ENCODE measurements around the gene CTAGE1. TPM values are rescaled to one million over a fixed set of nuclear protein-coding genes. Genes with fewer than 3 reads are reported as not detected.

The CTAGE1 gene
- total RNA-seq, 1 donor from 2014 or later = not detected

DNA sequence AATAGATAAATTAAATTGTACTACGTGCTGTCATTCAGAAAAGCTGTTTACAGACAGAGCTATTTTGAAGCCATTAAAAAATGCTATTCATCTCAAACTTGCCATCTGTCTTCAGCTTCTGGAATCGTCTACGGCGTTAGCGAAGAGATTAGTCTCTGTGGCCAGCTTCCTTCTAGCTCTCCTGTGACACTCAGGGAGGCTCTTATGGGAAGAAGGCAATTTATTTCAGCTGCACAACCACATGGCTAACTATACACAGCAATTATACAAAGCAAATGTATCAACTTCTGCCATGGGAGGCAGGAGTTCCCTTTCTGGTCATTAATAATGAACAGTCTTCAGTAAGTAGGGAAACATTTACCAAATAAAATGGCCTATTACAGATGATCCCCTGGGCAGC is 6.3 kb downstream of the CTAGE1 start:
- Histone ChIP-seq H3K27me3 (no peaks in the 10 kb centered on the region), H3K9me3 (no peaks in the 10 kb centered on the region), H3K36me3 (no peaks in the 10 kb centered on the region), H3K4me3 (no peak overlapping the region), H3K4me1 (peaks cover 9% of the 10 kb centered on the region), H3K27ac (no peak overlapping the region)
- no peak for TF ChIP-seq CTCF (IDR thresholded peaks at IDR 0.05)
- no peak for ATAC-seq
- intact Hi-C loops (cut with DNase I) = no loop called here
- DNase-seq = no peak

- intact Hi-C loops (cut with DNase I) = no loop called here
- no peak overlapping the region for H3K4me3 ChIP-seq
- H3K4me1 ChIP-seq = peaks cover 9% of the 10 kb centered on the region
- ATAC-seq = no peak
- no peaks in the 10 kb centered on the region for H3K36me3 ChIP-seq
- H3K9me3 ChIP-seq = no peaks in the 10 kb centered on the region
- DNase-seq = no peak
- no peak overlapping the region for H3K27ac ChIP-seq
- no peak for TF ChIP-seq CTCF (IDR thresholded peaks at IDR 0.05)
- H3K27me3 ChIP-seq = no peaks in the 10 kb centered on the region
Measured at GRCh38 chr18:22410126-22410525, 7.6 kb downstream of the CTAGE1 start.

GRCh38 chr18:22409445-22409844 is 8.3 kb downstream of the CTAGE1 start:
- peaks cover 9% of the 10 kb centered on the region for H3K4me1 ChIP-seq
- DNase-seq = no peak
- H3K27me3 ChIP-seq = no peaks in the 10 kb centered on the region
- no peaks in the 10 kb centered on the region for H3K36me3 ChIP-seq
- H3K27ac ChIP-seq = no peak overlapping the region
- no peak overlapping the region for H3K4me3 ChIP-seq
- no peak for ATAC-seq
- intact Hi-C loops (cut with DNase I) = no loop called here
- no peaks in the 10 kb centered on the region for H3K9me3 ChIP-seq
- TF ChIP-seq CTCF (IDR thresholded peaks at IDR 0.05) = no peak

GRCh38 chr18:22408059-22408458 is 9.7 kb downstream of the CTAGE1 start:
- Histone ChIP-seq H3K9me3 (no peaks in the 10 kb centered on the region), H3K4me1 (peaks cover 9% of the 10 kb centered on the region), H3K27me3 (no peaks in the 10 kb centered on the region), H3K36me3 (no peaks in the 10 kb centered on the region), H3K4me3 (no peak overlapping the region), H3K27ac (no peak overlapping the region)
- ATAC-seq (no peak), DNase-seq (no peak)
- intact Hi-C loops (cut with DNase I) = no loop called here
- peak; percentile 4 for TF ChIP-seq CTCF (IDR thresholded peaks at IDR 0.05)

DNA sequence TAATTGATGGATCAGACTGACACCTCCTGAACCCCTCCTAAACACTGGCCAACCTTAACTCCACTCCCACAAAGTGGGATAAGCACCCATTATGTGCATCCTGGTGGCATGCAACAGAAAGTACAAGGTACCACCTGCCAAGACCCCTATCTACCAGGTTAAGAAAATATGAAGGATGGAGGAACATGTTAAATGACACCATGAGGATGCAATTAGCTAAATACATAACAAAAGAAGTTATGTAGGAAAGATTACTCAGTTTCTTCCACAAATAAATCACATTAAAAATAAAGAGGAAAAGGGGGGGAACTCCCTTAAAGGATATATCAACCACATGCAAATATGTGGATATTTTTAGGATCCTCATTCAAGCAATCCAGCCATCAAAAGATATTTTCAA is 12.6 kb downstream of the CTAGE1 start:
- no peak for ATAC-seq
- DNase-seq = no peak
- Histone ChIP-seq H3K4me3 (no peak overlapping the region), H3K9me3 (no peaks in the 10 kb centered on the region), H3K4me1 (no peaks in the 10 kb centered on the region), H3K27me3 (no peaks in the 10 kb centered on the region), H3K36me3 (no peaks in the 10 kb centered on the region), H3K27ac (no peak overlapping the region)
- no peak for TF ChIP-seq CTCF (IDR thresholded peaks at IDR 0.05)
- intact Hi-C loops (cut with DNase I) = no loop called here

DNA sequence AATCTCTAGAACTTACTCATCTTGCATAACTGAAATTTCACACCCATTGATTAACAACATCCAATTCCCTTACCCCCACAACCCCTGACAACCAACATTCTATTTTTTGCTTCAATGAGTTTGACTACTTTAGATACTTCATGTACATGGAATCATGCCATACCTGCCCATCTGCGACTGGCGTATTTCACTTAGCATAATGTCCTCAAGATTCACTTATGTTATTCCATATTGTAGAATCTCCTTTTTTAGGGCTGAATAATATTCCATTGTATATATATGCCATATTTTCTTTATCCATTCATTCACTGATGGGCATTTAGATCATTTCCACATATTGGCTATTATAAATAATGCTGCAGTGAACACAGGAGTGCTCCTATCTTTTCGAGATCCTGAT is 13.8 kb downstream of the CTAGE1 start:
- no peak overlapping the region for H3K27ac ChIP-seq
- TF ChIP-seq CTCF (IDR thresholded peaks at IDR 0.05) = no peak
- DNase-seq (no peak), ATAC-seq (no peak)
- H3K9me3 ChIP-seq = no peaks in the 10 kb centered on the region
- H3K4me3 ChIP-seq = no peak overlapping the region
- H3K27me3 ChIP-seq = no peaks in the 10 kb centered on the region
- intact Hi-C loops (cut with DNase I) = no loop called here
- no peaks in the 10 kb centered on the region for H3K36me3 ChIP-seq
- no peaks in the 10 kb centered on the region for H3K4me1 ChIP-seq
